Keratinocyte (primary cell): ENCODE data around the gene DIP2C. TPM values are rescaled to one million over a fixed set of nuclear protein-coding genes. Genes with fewer than 3 reads are reported as not detected.

Experiments
- DNase-seq: peaks from one replicate; pipeline ENCODE4 v3.0.0-alpha.2; 2011; ENCODE audit warnings: low read depth, missing footprints, low spot score
- FAIRE-seq: peaks from 2 replicates; lab custom pipeline; 2011; peaks lifted over from hg19 to GRCh38; lab: Jason Lieb, UNC
- H2AFZ ChIP-seq: 2 replicates; pipeline ENCODE4 v1.6.0; 2012; ENCODE audit warnings: low read length, control low read depth, inconsistent platforms; ENCODE audit not compliant: control insufficient read depth
- H3K27ac ChIP-seq: 2 replicates; pipeline ENCODE4 v1.5.1; 2011; ENCODE audit warnings: low read length; ENCODE audit not compliant: control insufficient read depth, insufficient read depth
- H3K27me3 ChIP-seq: 3 replicates; pipeline ENCODE4 v1.6.0; 2011; ENCODE audit warnings: low read length; ENCODE audit not compliant: control insufficient read depth, insufficient read depth; ENCODE audit errors: extremely low read depth
- H3K36me3 ChIP-seq, 2 experiments: 2 replicates in 1 of 2; 3 replicates in 1 of 2; pipeline ENCODE4 v1.5.1; 2011; ENCODE audit warnings: low read length in 2 of 2, mild to moderate bottlenecking in 1 of 2; ENCODE audit not compliant: control insufficient read depth in 2 of 2, insufficient read depth in 2 of 2; ENCODE audit errors: extremely low read depth in 1 of 2
- H3K4me1 ChIP-seq: 3 replicates; pipeline ENCODE4 v1.5.1; 2011; ENCODE audit warnings: low read length; ENCODE audit not compliant: control insufficient read depth, insufficient read depth; ENCODE audit errors: extremely low read depth
- H3K4me2 ChIP-seq: 3 replicates; pipeline ENCODE4 v1.6.0; 2011; ENCODE audit warnings: low read depth, low read length; ENCODE audit not compliant: control insufficient read depth, insufficient read depth; ENCODE audit errors: extremely low read depth
- H3K4me3 ChIP-seq, 3 experiments: fragments of 200-600 bp in 1 of 3; sonication (generic) in 1 of 3; 2 replicates in 2 of 3; 3 replicates in 1 of 3; pipeline ENCODE4 v1.5.1; 2011 to 2016; ENCODE audit warnings: low read length in 3 of 3, mild to moderate bottlenecking in 3 of 3, control low read depth in 2 of 3, inconsistent platforms in 1 of 3, low read depth in 1 of 3, mixed read lengths in 1 of 3, mixed run types in 1 of 3, moderate library complexity in 1 of 3; ENCODE audit not compliant: control insufficient read depth in 2 of 3, insufficient read depth in 2 of 3; ENCODE audit errors: extremely low read depth in 1 of 3
- H3K79me2 ChIP-seq: 2 replicates; pipeline ENCODE4 v1.6.0; 2012; ENCODE audit warnings: low read length; ENCODE audit not compliant: control insufficient read depth, insufficient read depth
- H3K9ac ChIP-seq: 3 replicates; pipeline ENCODE4 v1.6.0; 2011; ENCODE audit warnings: low read length; ENCODE audit not compliant: control insufficient read depth, insufficient read depth; ENCODE audit errors: extremely low read depth
- H3K9me1 ChIP-seq: 3 replicates; pipeline ENCODE4 v1.6.0; 2011; ENCODE audit warnings: low read length; ENCODE audit not compliant: control insufficient read depth, insufficient read depth; ENCODE audit errors: extremely low read depth
- H3K9me3 ChIP-seq: 2 replicates; pipeline ENCODE4 v1.5.1; 2012; ENCODE audit warnings: low read depth, low read length; ENCODE audit not compliant: control insufficient read depth
- H4K20me1 ChIP-seq: 3 replicates; pipeline ENCODE4 v1.6.0; 2011; ENCODE audit warnings: low read length; ENCODE audit not compliant: control insufficient read depth, insufficient read depth; ENCODE audit errors: extremely low read depth
- CTCF ChIP-seq, 3 experiments: IDR thresholded peaks in 1 of 3; conservative IDR thresholded peaks in 1 of 3; optimal IDR thresholded peaks in 1 of 3; 2 replicates in 2 of 3; 3 replicates in 1 of 3; pipeline versions ENCODE3 to v1.5.1; 2011; ENCODE audit warnings: low read length in 3 of 3, mild to moderate bottlenecking in 3 of 3, moderate library complexity in 2 of 3, control low read depth in 1 of 3, inconsistent platforms in 1 of 3; ENCODE audit not compliant: insufficient read depth in 2 of 3; ENCODE audit errors: extremely low read depth in 1 of 3
- EZH2 ChIP-seq: IDR thresholded peaks from one replicate; pipeline ENCODE4 v1.6.1; 2012; ENCODE audit warnings: inconsistent platforms, mild to moderate bottlenecking, low read length, moderate library complexity
- dilution Hi-C: fragments of 300-500 bp; cut with MboI; formaldehyde crosslinking; loops from one replicate; pipeline ENCODE4 v1.7.0; 2020; ENCODE audit warnings: low sequenced_read_pairs; ENCODE audit not compliant: extremely low pct_ligation_motif_present
- polyA plus RNA-seq, 5 experiments: library from polyadenylated mRNA; depleted of rRNA in 3 of 5; stranded (reverse) in 3 of 5; stranded (forward) in 1 of 5; unstranded in 1 of 5; fragments of >200 nt; gene quantifications; 1 replicate in 1 of 5; 2 replicates in 3 of 5; 3 replicates in 1 of 5; pipeline versions ENCODE4 v1.2.1 to v1.2.3, GENCODE V29; 2011 to 2012; ENCODE audit warnings: missing spikeins in 2 of 5, low read depth in 1 of 5, low replicate concordance in 1 of 5

The DIP2C gene
- polyA plus RNA-seq, 1 donor (not counting 4 experiments of a cell fraction or from before 2014, with no cell fraction given): 1.3 TPM

DNA sequence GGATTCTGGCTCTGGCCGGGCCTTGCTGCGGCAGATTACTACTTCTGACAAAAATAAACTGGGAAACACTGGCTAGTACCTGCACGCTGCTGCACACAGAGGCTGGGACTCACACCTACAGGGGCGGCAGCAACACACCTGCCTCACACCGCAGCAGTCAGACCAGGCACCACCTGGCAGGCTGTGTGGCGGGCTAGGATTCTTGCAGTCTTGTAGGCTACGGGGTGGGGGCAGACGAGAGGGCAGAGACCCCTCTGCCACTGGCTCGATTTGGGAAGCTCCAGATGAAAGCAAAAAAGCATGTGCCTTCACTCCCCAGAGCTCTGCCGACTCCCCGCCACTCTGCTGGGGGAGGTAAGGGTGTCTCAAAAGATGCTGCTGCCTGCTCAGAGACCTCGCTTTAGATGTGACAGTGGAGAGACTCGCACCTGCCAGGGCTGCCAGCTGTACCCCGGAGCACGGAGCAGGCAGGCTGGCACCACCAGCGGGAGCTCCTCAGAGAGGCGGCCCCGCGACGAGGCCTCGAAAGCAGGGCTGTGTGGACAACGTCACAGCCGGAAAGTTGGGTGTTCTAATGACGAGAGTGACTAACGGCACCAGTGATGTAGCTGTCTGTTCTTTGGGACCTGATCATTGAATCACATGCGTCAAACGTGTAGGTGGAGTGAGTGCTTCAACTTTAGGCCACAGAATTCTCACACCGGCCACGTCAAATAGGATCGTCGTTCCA is 303.7 kb downstream of the DIP2C start:
- no peak overlapping the region for H2AFZ ChIP-seq
- H3K4me1 ChIP-seq: no peaks in the 10 kb centered on the region
- dilution Hi-C loops: no loop called here
- no peaks in the 10 kb centered on the region for H3K36me3 ChIP-seq
- H4K20me1 ChIP-seq: no peaks in the 10 kb centered on the region
- H3K79me2 ChIP-seq: no peaks in the 10 kb centered on the region
- H3K27me3 ChIP-seq: no peaks in the 10 kb centered on the region
- H3K9ac ChIP-seq: no peak overlapping the region
- DNase-seq (no peak), FAIRE-seq (no peak)
- H3K27ac ChIP-seq: no peak overlapping the region
- H3K9me3 ChIP-seq: no peaks in the 10 kb centered on the region
- H3K4me3 ChIP-seq: no peak overlapping the region
- H3K4me2 ChIP-seq: no peak overlapping the region
- H3K9me1 ChIP-seq: no peaks in the 10 kb centered on the region
- TF ChIP-seq EZH2: no peak
- TF ChIP-seq CTCF (optimal IDR thresholded peaks at IDR 0.05 in 1 of 3, IDR thresholded peaks at IDR 0.05 in 1 of 3, conservative IDR thresholded peaks at IDR 0.05 in 1 of 3; ENCODE audit: extremely low read depth in 1 of 3, insufficient read depth in 2 of 3, low read length in 3 of 3): no peak

DNA sequence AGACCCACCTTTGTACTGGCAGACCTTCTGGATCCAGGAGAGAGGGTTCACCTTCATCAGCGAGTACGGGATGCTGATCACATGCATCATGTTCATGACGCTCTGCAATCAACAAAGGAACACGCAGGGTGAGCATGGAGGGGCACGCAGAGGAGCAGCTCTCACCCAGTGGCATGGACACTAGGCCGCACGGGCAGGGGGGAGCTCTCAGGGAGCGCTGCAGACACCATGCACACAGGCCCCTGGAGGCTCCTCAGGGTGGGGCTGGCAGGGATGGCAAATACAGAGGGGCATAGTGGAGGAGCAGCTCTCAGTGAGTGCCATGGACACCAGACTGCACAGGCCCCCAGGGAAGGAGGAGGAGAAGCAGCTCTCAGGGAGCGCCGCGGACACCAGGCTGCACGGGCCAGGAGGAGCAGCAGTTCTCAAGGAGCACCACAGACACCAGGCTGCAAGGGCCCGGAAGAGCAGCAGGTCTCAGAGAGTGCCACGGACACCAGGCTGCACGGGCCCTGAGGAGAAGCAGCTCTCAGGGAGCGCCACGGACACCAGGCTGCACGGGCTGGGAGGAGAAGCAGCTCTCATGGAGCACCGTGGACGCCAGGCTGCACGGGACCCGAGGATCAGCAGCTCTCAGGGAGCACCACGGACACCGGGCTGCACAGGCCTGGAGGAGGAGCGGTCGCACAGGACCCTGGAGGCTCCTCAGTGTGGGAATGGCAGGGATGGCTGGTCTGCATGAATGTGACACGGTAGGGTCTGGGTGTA is 304.7 kb downstream of the DIP2C start:
- H3K79me2 ChIP-seq: no peaks in the 10 kb centered on the region
- H3K4me2 ChIP-seq: no peak overlapping the region
- no peak for DNase-seq
- H3K9ac ChIP-seq: no peak overlapping the region
- dilution Hi-C loops: no loop called here
- FAIRE-seq: no peak
- TF ChIP-seq EZH2 (no peak), CTCF (optimal IDR thresholded peaks at IDR 0.05 in 1 of 3, IDR thresholded peaks at IDR 0.05 in 1 of 3, conservative IDR thresholded peaks at IDR 0.05 in 1 of 3; ENCODE audit: extremely low read depth in 1 of 3, insufficient read depth in 2 of 3, low read length in 3 of 3) (no peak)
- H3K4me3 ChIP-seq: no peak overlapping the region
- no peaks in the 10 kb centered on the region for H4K20me1 ChIP-seq
- no peak overlapping the region for H3K27ac ChIP-seq
- H3K9me3 ChIP-seq: no peaks in the 10 kb centered on the region
- H3K27me3 ChIP-seq: no peaks in the 10 kb centered on the region
- H3K36me3 ChIP-seq: no peaks in the 10 kb centered on the region
- no peak overlapping the region for H2AFZ ChIP-seq
- no peaks in the 10 kb centered on the region for H3K9me1 ChIP-seq
- H3K4me1 ChIP-seq: no peaks in the 10 kb centered on the region
